Loucy (cell line): ENCODE data around the gene CFAP97D2.

Experiments
- H2AFZ ChIP-seq: fragments of 200-600 bp; sonication (generic); 2 replicates; pipeline ENCODE4 v1.6.0; 2016; ENCODE audit warnings: antibody characterized with exemption, mild to moderate bottlenecking, low read length, moderate library complexity
- H3F3A ChIP-seq: fragments of 200-600 bp; 2 replicates; pipeline ENCODE4 v1.6.0; 2016; ENCODE audit warnings: antibody characterized with exemption, low read depth, mild to moderate bottlenecking
- H3K27me3 ChIP-seq: fragments of 200-600 bp; sonication (generic); 2 replicates; pipeline ENCODE4 v1.6.1; 2014; ENCODE audit warnings: low read length, mild to moderate bottlenecking; ENCODE audit not compliant: insufficient read depth, poor library complexity, severe bottlenecking
- H3K36me3 ChIP-seq: fragments of 200-600 bp; sonication (generic); 2 replicates; pipeline ENCODE4 v1.6.1; 2016; ENCODE audit warnings: low read length; ENCODE audit not compliant: insufficient read depth
- H3K4me1 ChIP-seq: fragments of 200-600 bp; sonication (generic); 2 replicates; pipeline ENCODE4 v1.5.1; 2014; ENCODE audit warnings: low read length, mild to moderate bottlenecking; ENCODE audit not compliant: insufficient read depth, poor library complexity, severe bottlenecking
- H3K4me2 ChIP-seq: fragments of 200-600 bp; sonication (generic); 2 replicates; pipeline ENCODE4 v1.6.0; 2014; ENCODE audit warnings: antibody characterized with exemption, low read length, low read depth, mild to moderate bottlenecking; ENCODE audit not compliant: poor library complexity, severe bottlenecking
- H3K4me3 ChIP-seq: fragments of 200-600 bp; sonication (generic); 2 replicates; pipeline ENCODE4 v1.5.1; 2014; ENCODE audit warnings: low read length, mild to moderate bottlenecking, mixed read lengths; ENCODE audit not compliant: poor library complexity, severe bottlenecking
- H3K79me2 ChIP-seq: fragments of 200-600 bp; sonication (generic); 2 replicates; pipeline ENCODE4 v1.6.1; 2014; ENCODE audit warnings: low read length; ENCODE audit not compliant: insufficient read depth
- H3K9ac ChIP-seq: fragments of 200-600 bp; sonication (generic); 2 replicates; pipeline ENCODE4 v1.6.0; 2014; ENCODE audit warnings: mild to moderate bottlenecking, low read depth, low read length, moderate library complexity; ENCODE audit not compliant: poor library complexity, severe bottlenecking
- H3K9me2 ChIP-seq: fragments of 200-600 bp; sonication (generic); replicated peaks from 2 replicates; pipeline ENCODE4 v1.6.1; 2016; ENCODE audit warnings: low read depth, low read length, mixed read lengths
- H3K9me3 ChIP-seq: fragments of 200-600 bp; sonication (generic); 2 replicates; pipeline ENCODE4 v1.6.1; 2014; ENCODE audit warnings: mild to moderate bottlenecking, antibody characterized with exemption, low read length, low read depth; ENCODE audit not compliant: insufficient read depth
- H4K20me1 ChIP-seq: fragments of 200-600 bp; sonication (generic); 2 replicates; pipeline ENCODE4 v1.6.0; 2014; ENCODE audit warnings: antibody characterized with exemption, low read length, mild to moderate bottlenecking; ENCODE audit not compliant: insufficient read depth, poor library complexity, severe bottlenecking
- EZH2phosphoT487 ChIP-seq: fragments of 200-600 bp; IDR thresholded peaks from 2 replicates; pipeline ENCODE4 v1.6.1; 2018; ENCODE audit warnings: antibody characterized with exemption, mild to moderate bottlenecking, moderate library complexity, borderline replicate concordance
- TF ChIP-seq, protein P1 (sequence below): fragments of 200-600 bp; sonication (generic); conservative IDR thresholded peaks from 2 replicates; pipeline ENCODE4 v1.5.1; 2014; ENCODE audit warnings: mild to moderate bottlenecking, antibody characterized with exemption, low read length

Gene CFAP97D2

DNA sequence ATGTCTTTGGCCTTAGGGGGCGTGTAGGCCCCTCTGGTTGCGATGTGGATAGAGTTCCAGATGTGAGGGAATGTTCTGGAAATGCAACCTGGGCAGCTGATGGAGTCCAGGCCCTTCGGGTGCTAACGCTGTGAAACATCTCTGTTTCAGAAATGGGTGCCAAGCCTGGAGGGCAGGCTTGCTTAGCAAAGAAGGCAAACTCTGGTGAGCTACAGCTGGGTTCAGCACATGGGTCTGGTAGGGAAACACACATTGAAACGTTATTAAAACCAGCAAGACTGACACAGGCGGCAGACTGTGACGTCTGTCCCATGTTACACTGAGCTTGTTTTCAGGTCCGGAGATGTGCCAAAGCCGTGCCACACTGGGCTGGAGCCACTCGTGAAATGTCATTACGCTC, 47.0 kb downstream of the CFAP97D2 start:
- H3K79me2 ChIP-seq, result no peaks in the 10 kb centered on the region
- peak overlapping the region; percentile 59 for H3K4me2 ChIP-seq
- TF ChIP-seq, protein P1, sequence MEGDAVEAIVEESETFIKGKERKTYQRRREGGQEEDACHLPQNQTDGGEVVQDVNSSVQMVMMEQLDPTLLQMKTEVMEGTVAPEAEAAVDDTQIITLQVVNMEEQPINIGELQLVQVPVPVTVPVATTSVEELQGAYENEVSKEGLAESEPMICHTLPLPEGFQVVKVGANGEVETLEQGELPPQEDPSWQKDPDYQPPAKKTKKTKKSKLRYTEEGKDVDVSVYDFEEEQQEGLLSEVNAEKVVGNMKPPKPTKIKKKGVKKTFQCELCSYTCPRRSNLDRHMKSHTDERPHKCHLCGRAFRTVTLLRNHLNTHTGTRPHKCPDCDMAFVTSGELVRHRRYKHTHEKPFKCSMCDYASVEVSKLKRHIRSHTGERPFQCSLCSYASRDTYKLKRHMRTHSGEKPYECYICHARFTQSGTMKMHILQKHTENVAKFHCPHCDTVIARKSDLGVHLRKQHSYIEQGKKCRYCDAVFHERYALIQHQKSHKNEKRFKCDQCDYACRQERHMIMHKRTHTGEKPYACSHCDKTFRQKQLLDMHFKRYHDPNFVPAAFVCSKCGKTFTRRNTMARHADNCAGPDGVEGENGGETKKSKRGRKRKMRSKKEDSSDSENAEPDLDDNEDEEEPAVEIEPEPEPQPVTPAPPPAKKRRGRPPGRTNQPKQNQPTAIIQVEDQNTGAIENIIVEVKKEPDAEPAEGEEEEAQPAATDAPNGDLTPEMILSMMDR, result no peak
- TF ChIP-seq EZH2phosphoT487, result no peak
- H3K36me3 ChIP-seq, result no peaks in the 10 kb centered on the region
- H3K9ac ChIP-seq, result peak overlapping the region; percentile 22
- no peak overlapping the region for H3K4me3 ChIP-seq
- no peaks in the 10 kb centered on the region for H3K9me3 ChIP-seq
- no peaks in the 10 kb centered on the region for H4K20me1 ChIP-seq
- peaks cover 44% of the 10 kb centered on the region for H3K4me1 ChIP-seq
- H2AFZ ChIP-seq, result no peak overlapping the region
- no peaks in the 10 kb centered on the region for H3K9me2 ChIP-seq
- no peaks in the 10 kb centered on the region for H3F3A ChIP-seq
- H3K27me3 ChIP-seq, result no peaks in the 10 kb centered on the region

DNA sequence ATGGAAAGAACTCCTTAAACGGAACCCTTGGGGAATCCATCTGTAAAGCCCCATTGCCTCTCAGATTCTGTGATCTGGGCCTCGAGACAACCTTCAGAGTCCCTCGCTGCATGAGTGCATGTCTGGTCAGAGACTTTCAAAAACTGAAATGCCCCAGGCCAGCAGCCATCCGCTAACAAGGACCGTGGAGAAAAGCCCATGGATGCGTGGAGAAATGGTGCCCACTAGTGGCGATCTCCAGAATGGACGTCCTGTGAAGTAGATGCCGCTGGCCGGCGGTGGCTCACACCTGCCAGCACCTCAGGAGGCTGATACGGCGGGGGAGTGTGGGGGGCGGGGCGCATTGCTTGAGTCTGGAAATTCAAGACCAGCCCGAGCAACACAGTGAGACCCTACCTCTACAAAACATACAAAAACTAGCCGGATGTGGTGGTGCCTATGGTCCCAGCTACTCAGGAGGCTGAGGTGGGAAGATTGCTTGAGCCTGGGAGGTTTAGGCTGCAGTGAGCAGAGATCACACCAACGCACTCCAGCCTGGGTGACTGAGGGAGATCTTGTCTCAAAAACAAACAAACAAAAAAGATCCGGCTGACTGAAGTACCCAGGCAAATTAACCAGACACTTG, 47.8 kb downstream of the CFAP97D2 start:
- no peaks in the 10 kb centered on the region for H3K9me2 ChIP-seq
- no peaks in the 10 kb centered on the region for H3K79me2 ChIP-seq
- no peaks in the 10 kb centered on the region for H4K20me1 ChIP-seq
- no peaks in the 10 kb centered on the region for H3F3A ChIP-seq
- H2AFZ ChIP-seq, result 0 out of 2 replicates have a peak overlapping the region, but pooled peaks have one; percentile 21
- peak overlapping the region; percentile 22 for H3K4me3 ChIP-seq
- H3K9ac ChIP-seq, result peak overlapping the region; percentile 38
- no peaks in the 10 kb centered on the region for H3K36me3 ChIP-seq
- H3K27me3 ChIP-seq, result no peaks in the 10 kb centered on the region
- no peaks in the 10 kb centered on the region for H3K9me3 ChIP-seq
- peak overlapping the region; percentile 59 for H3K4me2 ChIP-seq
- TF ChIP-seq EZH2phosphoT487, result no peak
- TF ChIP-seq, protein P1, result peak; percentile 92
- H3K4me1 ChIP-seq, result peaks cover 37% of the 10 kb centered on the region

DNA sequence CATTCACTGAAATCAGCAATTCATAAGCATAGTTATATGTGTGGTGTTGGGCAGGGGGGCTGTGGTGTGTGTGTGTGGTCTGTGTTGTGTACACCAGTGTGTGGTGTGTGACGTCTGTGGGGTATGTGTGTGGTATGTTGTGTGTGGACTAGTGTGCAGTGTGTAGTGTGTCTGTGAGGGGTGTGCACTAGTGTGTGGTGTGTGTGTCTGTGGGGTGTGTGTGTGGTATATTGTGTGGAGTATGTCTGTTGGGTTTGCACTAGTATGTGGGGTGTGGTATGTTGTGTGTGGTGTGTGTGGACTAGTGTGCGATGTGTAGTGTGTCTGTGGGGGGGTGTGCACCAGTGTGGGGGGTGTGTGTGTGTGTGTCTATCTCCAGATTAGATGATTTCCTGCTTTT, 48.5 kb downstream of the CFAP97D2 start:
- 0 out of 2 replicates have a peak overlapping the region, but pooled peaks have one; percentile 21 for H2AFZ ChIP-seq
- no peaks in the 10 kb centered on the region for H3K36me3 ChIP-seq
- H3K4me1 ChIP-seq, result peaks cover 32% of the 10 kb centered on the region
- H3F3A ChIP-seq, result no peaks in the 10 kb centered on the region
- H4K20me1 ChIP-seq, result no peaks in the 10 kb centered on the region
- H3K4me2 ChIP-seq, result no peak overlapping the region
- no peaks in the 10 kb centered on the region for H3K27me3 ChIP-seq
- no peaks in the 10 kb centered on the region for H3K9me2 ChIP-seq
- H3K4me3 ChIP-seq, result no peak overlapping the region
- TF ChIP-seq EZH2phosphoT487, result no peak
- TF ChIP-seq, protein P1, result no peak
- no peaks in the 10 kb centered on the region for H3K79me2 ChIP-seq
- no peak overlapping the region for H3K9ac ChIP-seq
- no peaks in the 10 kb centered on the region for H3K9me3 ChIP-seq
